BE2C (cell line): ENCODE data around the gene MAGEC2.

Source experiments
- DNase-seq: peaks from one replicate; pipeline ENCODE4 v3.0.0-alpha.2; 2020
- H3K27me3 ChIP-seq: fragments of 250-450 bp; sonication (Bioruptor Pico); 2 replicates; pipeline ENCODE4 v1.5.1; 2020; ENCODE audit warnings: mild to moderate bottlenecking
- H3K36me3 ChIP-seq: fragments of 250-450 bp; sonication (Bioruptor Pico); 2 replicates; pipeline ENCODE4 v1.5.1; 2020; ENCODE audit warnings: mild to moderate bottlenecking
- H3K4me1 ChIP-seq: fragments of 250-450 bp; sonication (Bioruptor Pico); 2 replicates; pipeline ENCODE4 v1.5.1; 2020
- H3K4me3 ChIP-seq: 2 replicates; pipeline ENCODE4 v1.5.1; 2011; ENCODE audit warnings: low read depth, low read length
- H3K9me3 ChIP-seq: fragments of 250-450 bp; sonication (Bioruptor Pico); 2 replicates; pipeline ENCODE4 v1.5.1; 2020
- CTCF ChIP-seq: IDR thresholded peaks from 2 replicates; pipeline ENCODE4 v1.5.1; 2012; ENCODE audit warnings: mild to moderate bottlenecking, low read depth, low read length

The MAGEC2 gene

GRCh38 chrX:142184756-142185602, 20.1 kb downstream of the MAGEC2 start:
- Histone ChIP-seq H3K4me1 (no peaks in the 10 kb centered on the region), H3K4me3 (no peak overlapping the region)
- DNase-seq: no peak

GRCh38 chrX:142156567-142156966, 48.5 kb downstream of the MAGEC2 start:
- no peaks in the 10 kb centered on the region for H3K27me3 ChIP-seq
- H3K9me3 ChIP-seq: no peaks in the 10 kb centered on the region
- no peaks in the 10 kb centered on the region for H3K36me3 ChIP-seq
- H3K4me3 ChIP-seq: no peak overlapping the region
- H3K4me1 ChIP-seq: no peaks in the 10 kb centered on the region
- DNase-seq: no peak
- TF ChIP-seq CTCF: no peak

More at GRCh38 chrX:142184756-142185602, 20.1 kb downstream of the MAGEC2 start:
- no peak for TF ChIP-seq CTCF
- Histone ChIP-seq H3K9me3 (no peaks in the 10 kb centered on the region), H3K27me3 (no peaks in the 10 kb centered on the region), H3K36me3 (no peaks in the 10 kb centered on the region)
